H1 (cell line): ENCODE results near the gene PPP1R9A. TPM values are rescaled to one million over a fixed set of nuclear protein-coding genes. Genes with fewer than 3 reads are reported as not detected.

ENCODE experiments used
- BACH1 ChIP-seq: IDR thresholded peaks from 2 replicates; pipeline ENCODE4 v1.6.1; 2012; ENCODE audit warnings: low read length, improper control_type of control experiment
- CEBPB ChIP-seq: IDR thresholded peaks from 2 replicates; pipeline ENCODE4 v1.6.1; 2012; ENCODE audit warnings: low read depth, low read length
- EZH2 ChIP-seq: fragments of 200-600 bp; sonication (generic); IDR thresholded peaks from 2 replicates; pipeline ENCODE4 v1.7.1; 2012; ENCODE audit warnings: low read depth, mild to moderate bottlenecking, moderate library complexity, low read length, inconsistent platforms; ENCODE audit not compliant: severe bottlenecking
- HDAC6 ChIP-seq: IDR thresholded peaks from one replicate; pipeline ENCODE4 v1.7.1; 2012; ENCODE audit warnings: low read depth, mild to moderate bottlenecking, inconsistent platforms, low read length, moderate library complexity
- polyA plus RNA-seq, 7 experiments: library from polyadenylated mRNA; depleted of rRNA in 3 of 7; stranded (reverse) in 5 of 7; unstranded in 2 of 7; fragments of >200 nt in 5 of 7; fragments of 200-250 nt in 2 of 7; gene quantifications; 1 replicate in 5 of 7; 2 replicates in 1 of 7; 4 replicates in 1 of 7; pipeline versions ENCODE4 v1.2.1 to v1.2.3, GENCODE V29; 2011 to 2013; ENCODE audit warnings: missing spikeins in 2 of 7, mixed read lengths in 2 of 7
- total RNA-seq: library from RNA; stranded (reverse); fragmentation: NEBNext Ultra II Directional; extraction: Animal tissue kit (Norgen Biotek cat#: 25700); gene quantifications from 2 replicates; pipeline ENCODE4 v1.2.1, GENCODE V29; 2021

PPP1R9A gene
- total and polyA plus RNA-seq, 2 of the 8 experiments (the other 6 are each of a cell fraction or from before 2014, with no cell fraction given) = 3.0 to 20.3 TPM

GRCh38 chr7:95309951-95310350 lies 402.6 kb downstream of the PPP1R9A start (continued):
- TF ChIP-seq BACH1 (no peak), HDAC6 (no peak), CEBPB (no peak), EZH2 (no peak)
